GM18505 (cell line): ENCODE measurements around the gene MOV10L1.
"Not testable (repeated sequence)": the region's sequence is repeated elsewhere in the genome, so short reads cannot be mapped to it uniquely, and the experiment has no call there.

Source experiments
- ATAC-seq: cut with Tn5 transposase; IDR thresholded peaks from one replicate; pipeline ENCODE4 v1.9.1; 2021; ENCODE audit not compliant: unreplicated experiment
- POLR2A ChIP-seq: IDR thresholded peaks from 4 replicates; pipeline ENCODE4 v1.6.1; 2011; ENCODE audit warnings: borderline replicate concordance; ENCODE audit not compliant: insufficient read depth, insufficient read length; ENCODE audit errors: extremely low read depth

Gene MOV10L1

DNA sequence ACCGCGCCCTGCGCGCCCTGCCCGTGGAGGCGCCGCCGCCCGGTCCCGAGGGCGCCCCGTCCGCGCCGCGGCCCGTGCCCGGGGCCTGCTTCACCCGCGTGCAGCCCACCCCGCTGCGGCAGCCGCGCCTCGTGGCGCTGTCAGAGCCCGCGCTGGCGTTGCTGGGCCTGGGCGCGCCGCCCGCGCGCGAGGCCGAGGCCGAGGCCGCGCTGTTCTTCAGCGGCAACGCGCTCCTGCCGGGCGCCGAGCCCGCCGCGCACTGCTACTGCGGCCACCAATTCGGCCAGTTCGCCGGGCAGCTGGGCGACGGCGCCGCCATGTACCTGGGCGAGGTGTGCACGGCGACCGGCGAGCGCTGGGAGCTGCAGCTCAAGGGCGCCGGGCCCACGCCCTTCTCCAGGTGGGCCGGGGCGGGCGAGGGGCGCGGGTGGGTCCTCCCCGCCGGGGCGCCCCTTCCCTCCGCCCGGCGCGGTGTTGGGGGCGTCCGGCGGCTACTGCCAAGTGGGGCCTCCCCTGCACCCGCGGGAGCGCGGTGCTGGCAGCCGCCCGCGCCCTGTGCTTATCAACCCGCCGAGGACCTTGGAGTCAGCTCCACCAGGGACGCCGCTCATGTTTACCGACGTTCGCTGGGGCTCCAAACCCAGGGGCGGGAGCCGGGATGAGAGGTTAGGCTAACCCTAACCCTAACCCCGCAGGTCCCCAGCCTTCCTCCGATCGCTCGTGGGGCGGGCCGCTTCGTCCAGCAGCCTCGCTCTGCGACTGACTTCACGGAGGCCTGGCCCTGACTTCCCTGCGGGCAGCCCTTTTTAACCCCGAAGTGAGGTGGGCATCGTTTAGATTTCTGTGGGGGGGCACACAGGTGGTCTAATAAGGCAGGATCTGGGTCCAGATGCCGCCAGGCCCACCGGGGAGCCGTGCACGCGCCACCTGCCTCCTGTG is 111.7 kb downstream of the MOV10L1 start:
- peak; percentile 28 for ATAC-seq

GRCh38 chr22:50202130-50202666 is 112.4 kb downstream of the MOV10L1 start:
- no peak for ATAC-seq
- TF ChIP-seq POLR2A: peak; percentile 20

More for the DNA sequence above, 111.7 kb downstream of the MOV10L1 start:
- no peak for TF ChIP-seq POLR2A

GRCh38 chr22:50203288-50203687 is 113.5 kb downstream of the MOV10L1 start:
- TF ChIP-seq POLR2A: no peak
- no peak for ATAC-seq

DNA sequence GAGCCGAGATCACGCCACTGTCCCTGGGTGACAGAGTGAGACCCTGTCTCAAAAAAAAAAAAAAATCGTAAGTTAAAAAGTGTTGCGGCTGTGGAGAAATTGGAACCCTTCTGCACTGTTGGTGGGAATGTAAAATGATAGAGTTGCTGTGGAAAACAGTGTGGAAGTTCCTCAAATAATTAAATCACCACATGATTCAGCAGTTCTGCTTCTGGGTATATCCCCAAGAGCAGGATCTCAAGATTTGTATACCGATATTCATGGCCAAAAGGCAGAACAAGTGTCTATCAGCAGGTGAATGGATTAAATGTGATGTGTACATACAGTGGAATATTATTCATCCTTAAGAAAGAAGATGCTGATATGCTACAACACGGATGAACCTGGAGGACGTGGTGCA is 114.8 kb downstream of the MOV10L1 start:
- no peak for TF ChIP-seq POLR2A
- no peak for ATAC-seq

DNA sequence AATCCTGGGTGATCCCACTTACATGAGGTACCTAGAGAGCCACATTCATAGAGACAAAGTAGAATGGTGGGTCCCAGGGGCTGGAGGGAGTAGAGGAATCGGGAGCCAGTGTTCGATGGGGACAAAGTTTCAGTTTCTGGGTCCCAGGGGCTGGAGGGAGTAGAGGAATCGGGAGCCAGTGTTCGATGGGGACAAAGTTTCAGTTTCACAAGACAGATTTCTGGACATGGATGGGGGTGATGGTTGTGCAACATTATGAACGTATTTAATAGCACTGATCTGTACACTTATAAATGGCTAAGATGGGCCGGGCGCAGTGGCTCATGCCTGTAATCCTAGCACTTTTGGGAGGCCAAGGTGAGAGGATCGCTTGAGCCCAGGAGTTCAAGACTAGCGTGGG is 115.2 kb downstream of the MOV10L1 start:
- not testable (repeated sequence) for ATAC-seq

- no peak for TF ChIP-seq POLR2A
- no peak for ATAC-seq
Observed at GRCh38 chr22:50205781-50206569, 116.2 kb downstream of the MOV10L1 start.

- no peak for TF ChIP-seq POLR2A
- ATAC-seq: no peak
Observed at GRCh38 chr22:50206599-50206998, 116.8 kb downstream of the MOV10L1 start.

- no peak for ATAC-seq
- no peak for TF ChIP-seq POLR2A
Observed at GRCh38 chr22:50207383-50208140, 117.8 kb downstream of the MOV10L1 start.

DNA sequence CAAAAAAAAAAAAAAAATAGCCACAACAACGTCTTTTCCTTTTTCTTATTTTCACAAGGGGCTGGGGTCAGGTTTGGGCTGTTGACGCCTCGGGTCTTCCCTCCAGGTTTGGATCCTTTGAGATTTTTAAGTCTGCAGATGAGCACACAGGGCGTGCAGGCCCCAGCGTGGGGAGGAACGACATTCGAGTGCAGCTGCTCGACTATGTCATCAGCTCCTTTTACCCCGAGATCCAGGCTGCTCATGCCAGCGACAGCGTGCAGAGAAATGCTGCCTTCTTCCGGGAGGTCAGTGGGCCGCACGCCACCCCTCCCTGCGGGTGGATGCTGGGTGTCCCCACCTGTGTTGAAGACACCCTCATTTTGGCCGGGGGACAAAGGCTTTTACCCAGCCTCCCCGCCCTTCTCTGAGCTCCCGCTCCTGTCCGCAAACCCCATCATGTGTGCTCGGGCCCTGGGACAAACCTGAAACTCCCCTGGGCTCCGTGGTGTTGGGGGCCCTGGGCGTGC is 118.7 kb downstream of the MOV10L1 start:
- ATAC-seq: no peak
- TF ChIP-seq POLR2A: no peak

GRCh38 chr22:50208939-50209892 is 119.4 kb downstream of the MOV10L1 start:
- no peak for ATAC-seq
- TF ChIP-seq POLR2A: no peak

GRCh38 chr22:50209893-50210292 is 120.1 kb downstream of the MOV10L1 start:
- TF ChIP-seq POLR2A: no peak
- no peak for ATAC-seq
